HCT116 (cell line): Measurements from ENCODE around the gene GATAD2A. TPM values are rescaled to one million over a fixed set of nuclear protein-coding genes. Genes with fewer than 3 reads are reported as not detected.

ENCODE experiments used
- ATAC-seq: fragments of 200-7000 bp; cut with Tn5 transposase; 2 replicates; pipeline ENCODE4 v1.9.1; 2020; ENCODE audit warnings: mild to moderate bottlenecking, moderate library complexity
- BruUV-seq: library from RNA; stranded (reverse); fragments of 400-500 nt; replicated peaks from 2 replicates; lab custom pipeline; 2021; lab: Mats Ljungman, UMichigan
- CTCF ChIA-PET: fragments of 300-600 bp; sonication (Branson Sonifier 250); formaldehyde crosslinking; loops from one replicate; lab custom pipeline; 2021; ENCODE audit warnings: antibody characterized with exemption; lab: Charles Lee
- POLR2A ChIA-PET: fragments of 300-600, 350-600 bp; sonication (Branson Sonifier 250); formaldehyde crosslinking; loops from one replicate; lab custom pipeline; 2021; ENCODE audit warnings: antibody characterized with exemption; lab: Charles Lee
- RAD21 ChIA-PET, 2 experiments: fragments of 300-600 bp; sonication (Branson Sonifier 250); formaldehyde crosslinking; loops; one replicate each; lab custom pipeline; 2023; ENCODE audit warnings: low total read pairs in 2 of 2; ENCODE audit not compliant: uncharacterized antibody in 2 of 2, unreplicated experiment in 2 of 2, low non-redundant PET in 1 of 2; lab: Charles Lee
- DNase-seq: peaks from one replicate; pipeline ENCODE4 v3.0.0-alpha.2; 2010; ENCODE audit warnings: low read depth, low spot score
- H2AFZ ChIP-seq: fragments of 200-600 bp; shearing (Covaris generic), sonication (generic); 2 replicates; pipeline ENCODE4 v1.6.1; 2017; ENCODE audit warnings: low read depth, mixed run types, mixed read lengths, antibody characterized with exemption, low read length; ENCODE audit not compliant: poor library complexity, severe bottlenecking
- H3K27ac ChIP-seq: 2 replicates; pipeline ENCODE4 v1.5.1; 2012; ENCODE audit warnings: low read depth, low read length
- H3K27me3 ChIP-seq: fragments of 200-600 bp; sonication (generic); 2 replicates; pipeline ENCODE4 v1.6.1; 2016; ENCODE audit warnings: mixed run types, low read length, mixed read lengths; ENCODE audit not compliant: insufficient read depth
- H3K36me3 ChIP-seq, 2 experiments: fragments of 200-500 bp in 1 of 2; fragments of 200-600 bp in 1 of 2; sonication (Bioruptor generic) in 1 of 2; sonication (generic) in 1 of 2; 2 replicates each; pipeline versions ENCODE4 v1.5.1 to v1.6.1; 2014 to 2016; ENCODE audit warnings: low read length in 2 of 2, inconsistent platforms in 1 of 2, mixed read lengths in 1 of 2, mixed run types in 1 of 2; ENCODE audit not compliant: insufficient read depth in 2 of 2, control insufficient read depth in 1 of 2
- H3K4me1 ChIP-seq, 2 experiments: fragments of 200-600 bp in 1 of 2; sonication (generic) in 1 of 2; 2 replicates each; pipeline versions ENCODE4 v1.5.1 to v1.6.1; 2012 to 2017; ENCODE audit warnings: low read length in 2 of 2, inconsistent platforms in 1 of 2, mild to moderate bottlenecking in 1 of 2, mixed read lengths in 1 of 2, mixed run types in 1 of 2, moderate library complexity in 1 of 2; ENCODE audit not compliant: insufficient read depth in 2 of 2, control insufficient read depth in 1 of 2
- H3K4me2 ChIP-seq: fragments of 200-600 bp; sonication (generic); 2 replicates; pipeline ENCODE4 v1.6.1; 2017; ENCODE audit warnings: mixed run types, low read length, mixed read lengths
- H3K4me3 ChIP-seq, 2 experiments: fragments of 200-600 bp in 1 of 2; sonication (generic) in 1 of 2; replicated peaks in 1 of 2; 2 replicates each; pipeline ENCODE4 v1.5.1; 2011 to 2016; ENCODE audit warnings: low read length in 2 of 2, control low read depth in 1 of 2, low read depth in 1 of 2, mild to moderate bottlenecking in 1 of 2, mixed read lengths in 1 of 2, mixed run types in 1 of 2
- H3K79me2 ChIP-seq: fragments of 200-600 bp; sonication (generic); 2 replicates; pipeline ENCODE4 v1.6.1; 2017; ENCODE audit warnings: mild to moderate bottlenecking, mixed run types, low read length, moderate library complexity, mixed read lengths; ENCODE audit not compliant: insufficient read depth
- H3K9ac ChIP-seq: fragments of 200-600 bp; sonication (generic); 2 replicates; pipeline ENCODE4 v1.6.1; 2016; ENCODE audit warnings: low read length, mixed read lengths
- H3K9me2 ChIP-seq: fragments of 200-600 bp; sonication (generic), shearing (Covaris generic); 2 replicates; pipeline ENCODE4 v1.6.1; 2017; ENCODE audit warnings: mixed run types, mild to moderate bottlenecking, moderate library complexity; ENCODE audit not compliant: insufficient read depth
- H3K9me3 ChIP-seq, 2 experiments: fragments of 200-500 bp in 1 of 2; fragments of 200-600 bp in 1 of 2; sonication (Bioruptor generic) in 1 of 2; sonication (generic) in 1 of 2; 2 replicates each; pipeline ENCODE4 v1.6.1; 2014 to 2017; ENCODE audit warnings: low read length in 2 of 2, mixed read lengths in 2 of 2, inconsistent platforms in 1 of 2, low read depth in 1 of 2, mild to moderate bottlenecking in 1 of 2, mixed run types in 1 of 2, moderate library complexity in 1 of 2; ENCODE audit not compliant: control insufficient read depth in 1 of 2, insufficient read depth in 1 of 2
- H4K20me1 ChIP-seq: fragments of 200-600 bp; sonication (generic), shearing (Covaris generic); 2 replicates; pipeline ENCODE4 v1.6.1; 2017; ENCODE audit warnings: mixed run types, mild to moderate bottlenecking, moderate library complexity; ENCODE audit not compliant: insufficient read depth
- CTCF ChIP-seq, 3 experiments: fragments of 200-600 bp in 1 of 3; sonication (generic) in 1 of 3; IDR thresholded peaks in 2 of 3; conservative IDR thresholded peaks in 1 of 3; 2 replicates each; pipeline ENCODE4 v1.5.1; 2012 to 2017; ENCODE audit warnings: low read depth in 2 of 3, low read length in 2 of 3, antibody characterized with exemption in 1 of 3, borderline replicate concordance in 1 of 3, control low read depth in 1 of 3, mild to moderate bottlenecking in 1 of 3, mixed read lengths in 1 of 3, mixed run types in 1 of 3, moderate library complexity in 1 of 3; ENCODE audit not compliant: insufficient read depth in 1 of 3
- ELF1 ChIP-seq: IDR thresholded peaks from 2 replicates; pipeline ENCODE4 v1.6.1; 2012; ENCODE audit warnings: low read depth, borderline replicate concordance
- EZH2 ChIP-seq: fragments of 200-600 bp; sonication (generic); IDR thresholded peaks from 2 replicates; pipeline ENCODE4 v1.6.1; 2017; ENCODE audit warnings: antibody characterized with exemption, mixed run types
- EZH2phosphoT487 ChIP-seq: fragments of 200-600 bp; IDR thresholded peaks from 2 replicates; pipeline ENCODE4 v1.6.1; 2018; ENCODE audit warnings: antibody characterized with exemption, borderline replicate concordance
- MAX ChIP-seq: IDR thresholded peaks from 2 replicates; pipeline ENCODE4 v1.6.1; 2012
- POLR2AphosphoS5 ChIP-seq: IDR thresholded peaks from 2 replicates; pipeline ENCODE4 v1.6.1; 2011; ENCODE audit warnings: mild to moderate bottlenecking, low read depth, low read length, moderate library complexity
- REST ChIP-seq: IDR thresholded peaks from 2 replicates; pipeline ENCODE4 v1.6.1; 2012; ENCODE audit warnings: low read depth
- SRF ChIP-seq: IDR thresholded peaks from 2 replicates; pipeline ENCODE4 v1.6.1; 2012; ENCODE audit warnings: low read depth
- ZBTB33 ChIP-seq: IDR thresholded peaks from 2 replicates; pipeline ENCODE4 v1.6.1; 2011; ENCODE audit warnings: mild to moderate bottlenecking, low read length, moderate library complexity; ENCODE audit not compliant: insufficient replicate concordance; ENCODE audit errors: extremely low read depth
- ZNF274 ChIP-seq: fragments of 200-500 bp; sonication (Bioruptor generic); IDR thresholded peaks from 2 replicates; pipeline ENCODE4 v1.6.1; 2014; ENCODE audit warnings: mild to moderate bottlenecking, low read depth, low read length, inconsistent platforms
- intact Hi-C: fragments of 100-400 bp; cut with micrococcal nuclease; formaldehyde crosslinking; loops from 2 replicates; pipeline ENCODE4 v1.10.0; 2022
- total RNA-seq: library from RNA; stranded (reverse); gene quantifications from one replicate; pipeline ENCODE4 v1.2.1, GENCODE V29; 2021; ENCODE audit not compliant: unreplicated experiment

The GATAD2A gene
- total RNA-seq, 1 experiment from 2014 or later, result 130 TPM

- Histone ChIP-seq H3K9ac (no peak overlapping the region), H3K79me2 (peaks cover 100% of the 10 kb centered on the region), H3K4me1 (no peaks in the 10 kb centered on the region), H3K4me3 (no peak overlapping the region), H3K4me2 (no peak overlapping the region), H4K20me1 (peaks cover 18% of the 10 kb centered on the region; the same call in 1 of the 2 replicates), H3K9me2 (no peaks in the 10 kb centered on the region), H3K9me3 (no peaks in the 10 kb centered on the region), H2AFZ (no peak overlapping the region), H3K36me3 (peaks cover 0 to 7% of the 10 kb centered on the region in 2 experiments; a peak in 2 of 4 replicates), H3K27ac (no peak overlapping the region), H3K27me3 (no peaks in the 10 kb centered on the region)
- RAD21 ChIA-PET, result no interaction called here
- POLR2A ChIA-PET, result no interaction called here
- intact Hi-C loops, result no loop called here
- BruUV-seq, result no TSS peak
- DNase-seq (no peak), ATAC-seq (no peak)
- TF ChIP-seq ZNF274 (no peak), ELF1 (no peak)
- CTCF ChIA-PET, result no interaction called here
These were observed 28.3 kb downstream of the GATAD2A start for GRCh38 chr19:19433666-19434213.

- intact Hi-C loops, result no loop called here
- Histone ChIP-seq H3K9me3 (no peaks in the 10 kb centered on the region), H3K9me2 (no peaks in the 10 kb centered on the region), H2AFZ (no peak overlapping the region), H3K4me1 (no peaks in the 10 kb centered on the region), H3K4me3 (no peak overlapping the region), H3K27ac (no peak overlapping the region), H3K4me2 (no peak overlapping the region), H3K36me3 (peaks cover 0 to 7% of the 10 kb centered on the region in 2 experiments; a peak in 2 of 4 replicates), H3K27me3 (no peaks in the 10 kb centered on the region), H3K9ac (no peak overlapping the region), H3K79me2 (peaks cover 100% of the 10 kb centered on the region), H4K20me1 (peaks cover 18% of the 10 kb centered on the region; the same call in 1 of the 2 replicates)
- ChIA-PET POLR2A (no interaction called here), CTCF (no interaction called here), RAD21 (no interaction called here)
- DNase-seq (no peak), ATAC-seq (no peak)
- BruUV-seq, result no TSS peak
- no peak for TF ChIP-seq POLR2AphosphoS5
- TF ChIP-seq EZH2, result no peak
- no peak for TF ChIP-seq ZBTB33
- TF ChIP-seq EZH2phosphoT487, result no peak
- no peak for TF ChIP-seq CTCF (IDR thresholded peaks at IDR 0.05 in 2 of 3, conservative IDR thresholded peaks at IDR 0.05 in 1 of 3; ENCODE audit: borderline replicate concordance in 1 of 3, insufficient read depth in 1 of 3, low read depth in 2 of 3, low read length in 2 of 3)
- TF ChIP-seq SRF, result no peak
- TF ChIP-seq REST, result no peak
- TF ChIP-seq MAX, result no peak
These were observed 29.1 kb downstream of the GATAD2A start for GRCh38 chr19:19434483-19435045.
